ENCODE data around the gene MAPK1. TPM values are rescaled to one million over a fixed set of nuclear protein-coding genes. Genes with fewer than 3 reads are reported as not detected.
"Not testable (repeated sequence)": the region's sequence is repeated elsewhere in the genome, so short reads cannot be mapped to it uniquely, and the experiment has no call there.

Gene MAPK1
- total RNA-seq, 2 experiments from 2014 or later, result 39.4 to 44.0 TPM

GRCh38 chr22:21803811-21804249 lies 63.6 kb downstream of the MAPK1 start:
- ATAC-seq (ENCODE audit: poor library complexity), result no peak
- H3K4me3 Mint-ChIP-seq, result no peak overlapping the region
- H3K27me3 ChIP-seq (ENCODE audit: control insufficient read depth in 1 of 2, insufficient read depth in 2 of 2, low read length in 2 of 2), result no peaks in the 10 kb centered on the region
- no peaks in the 10 kb centered on the region for H3K9me3 ChIP-seq (ENCODE audit: control insufficient read depth in 1 of 2, insufficient read depth in 1 of 2, low read length in 2 of 2)
- no peak overlapping the region for H3K27ac ChIP-seq (ENCODE audit: low read depth in 1 of 2, low read length in 2 of 2)
- H3K4me1 Mint-ChIP-seq (ENCODE audit: low read depth), result peaks cover 12% of the 10 kb centered on the region
- intact Hi-C loops (cut with DNase I, micrococcal nuclease), result no loop called here
- H3K27ac Mint-ChIP-seq, result no peak overlapping the region
- no peaks in the 10 kb centered on the region for H3K27me3 Mint-ChIP-seq
- CTCF ChIA-PET, result interaction anchor here (0.7 kb wide), 1 partner anchor 9 kb away, joined by 4 read pairs; no protein-coding TSS in a partner anchor
- POLR2A ChIA-PET, result no interaction called here
- no peak overlapping the region for H3K4me3 ChIP-seq (ENCODE audit: low read length)
- DNase-seq, result no peak
- H3K36me3 Mint-ChIP-seq (ENCODE audit: low read depth), result peaks cover 83% of the 10 kb centered on the region
- no peaks in the 10 kb centered on the region for H3K9me3 Mint-ChIP-seq
- TF ChIP-seq, protein P1, sequence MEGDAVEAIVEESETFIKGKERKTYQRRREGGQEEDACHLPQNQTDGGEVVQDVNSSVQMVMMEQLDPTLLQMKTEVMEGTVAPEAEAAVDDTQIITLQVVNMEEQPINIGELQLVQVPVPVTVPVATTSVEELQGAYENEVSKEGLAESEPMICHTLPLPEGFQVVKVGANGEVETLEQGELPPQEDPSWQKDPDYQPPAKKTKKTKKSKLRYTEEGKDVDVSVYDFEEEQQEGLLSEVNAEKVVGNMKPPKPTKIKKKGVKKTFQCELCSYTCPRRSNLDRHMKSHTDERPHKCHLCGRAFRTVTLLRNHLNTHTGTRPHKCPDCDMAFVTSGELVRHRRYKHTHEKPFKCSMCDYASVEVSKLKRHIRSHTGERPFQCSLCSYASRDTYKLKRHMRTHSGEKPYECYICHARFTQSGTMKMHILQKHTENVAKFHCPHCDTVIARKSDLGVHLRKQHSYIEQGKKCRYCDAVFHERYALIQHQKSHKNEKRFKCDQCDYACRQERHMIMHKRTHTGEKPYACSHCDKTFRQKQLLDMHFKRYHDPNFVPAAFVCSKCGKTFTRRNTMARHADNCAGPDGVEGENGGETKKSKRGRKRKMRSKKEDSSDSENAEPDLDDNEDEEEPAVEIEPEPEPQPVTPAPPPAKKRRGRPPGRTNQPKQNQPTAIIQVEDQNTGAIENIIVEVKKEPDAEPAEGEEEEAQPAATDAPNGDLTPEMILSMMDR (IDR thresholded peaks at IDR 0.05), result no peak
- H3K36me3 ChIP-seq (ENCODE audit: insufficient read depth, low read length), result peaks cover 83% of the 10 kb centered on the region
- H3K4me1 ChIP-seq (ENCODE audit: insufficient read depth, low read length), result peaks cover 2% of the 10 kb centered on the region

DNA sequence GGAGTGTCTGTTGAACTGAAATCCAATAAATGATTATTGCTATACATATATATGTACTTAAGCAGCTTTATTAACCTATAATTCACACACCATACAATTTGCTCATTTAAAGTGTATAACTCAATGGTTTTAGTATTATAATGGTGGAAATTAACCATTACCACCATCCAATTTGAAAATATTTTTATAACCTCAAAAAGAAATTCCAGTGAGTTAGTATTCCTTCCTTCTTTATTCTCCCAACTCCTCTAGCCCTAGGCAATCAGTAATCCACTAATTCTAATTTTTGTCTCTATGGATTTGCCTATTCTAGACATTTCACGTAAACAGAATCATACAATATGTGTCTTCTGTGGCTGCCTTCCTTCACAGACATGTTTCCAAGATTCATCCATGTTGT lies 64.8 kb downstream of the MAPK1 start:
- H3K27ac Mint-ChIP-seq, result no peak overlapping the region

GRCh38 chr22:21802056-21802455 lies 65.4 kb downstream of the MAPK1 start:
- no peaks in the 10 kb centered on the region for H3K27me3 Mint-ChIP-seq
- H3K36me3 ChIP-seq (ENCODE audit: insufficient read depth, low read length), result peaks cover 95% of the 10 kb centered on the region
- H3K27me3 ChIP-seq (ENCODE audit: control insufficient read depth in 1 of 2, insufficient read depth in 2 of 2, low read length in 2 of 2), result no peaks in the 10 kb centered on the region
- intact Hi-C loops (cut with DNase I, micrococcal nuclease), result no loop called here
- DNase-seq, result no peak
- H3K9me3 ChIP-seq (ENCODE audit: control insufficient read depth in 1 of 2, insufficient read depth in 1 of 2, low read length in 2 of 2), result no peaks in the 10 kb centered on the region
- no peak overlapping the region for H3K4me3 Mint-ChIP-seq
- ChIA-PET POLR2A (interaction anchor here (1.0 kb wide), 1 partner anchor 16 kb away, joined by 3 read pairs; no protein-coding TSS in a partner anchor), CTCF (interaction anchor here (0.7 kb wide), 1 partner anchor 17 kb away, joined by 3 read pairs; no protein-coding TSS in a partner anchor)
- H3K27ac ChIP-seq (ENCODE audit: low read depth in 1 of 2, low read length in 2 of 2), result no peak overlapping the region
- no peaks in the 10 kb centered on the region for H3K9me3 Mint-ChIP-seq
- no peak for ATAC-seq (ENCODE audit: poor library complexity)
- H3K27ac Mint-ChIP-seq, result no peak overlapping the region
- H3K36me3 Mint-ChIP-seq (ENCODE audit: low read depth), result peaks cover 86% of the 10 kb centered on the region
- no peak overlapping the region for H3K4me3 ChIP-seq (ENCODE audit: low read length)
- TF ChIP-seq, protein P1 (IDR thresholded peaks at IDR 0.05), result no peak
- no peaks in the 10 kb centered on the region for H3K4me1 ChIP-seq (ENCODE audit: insufficient read depth, low read length)
- no peaks in the 10 kb centered on the region for H3K4me1 Mint-ChIP-seq (ENCODE audit: low read depth)

More for the DNA sequence above, 64.8 kb downstream of the MAPK1 start:
- Histone ChIP-seq H3K9me3 (ENCODE audit: control insufficient read depth in 1 of 2, insufficient read depth in 1 of 2, low read length in 2 of 2) (no peaks in the 10 kb centered on the region), H3K27me3 (ENCODE audit: control insufficient read depth in 1 of 2, insufficient read depth in 2 of 2, low read length in 2 of 2) (no peaks in the 10 kb centered on the region), H3K4me3 (ENCODE audit: low read length) (no peak overlapping the region), H3K27ac (ENCODE audit: low read depth in 1 of 2, low read length in 2 of 2) (no peak overlapping the region), H3K4me1 (ENCODE audit: insufficient read depth, low read length) (no peaks in the 10 kb centered on the region), H3K36me3 (ENCODE audit: insufficient read depth, low read length) (peaks cover 94% of the 10 kb centered on the region)
- Mint-ChIP-seq H3K36me3 (ENCODE audit: low read depth) (peaks cover 86% of the 10 kb centered on the region), H3K9me3 (no peaks in the 10 kb centered on the region), H3K27me3 (no peaks in the 10 kb centered on the region), H3K4me1 (ENCODE audit: low read depth) (peaks cover 5% of the 10 kb centered on the region), H3K4me3 (no peak overlapping the region)
- TF ChIP-seq, protein P1 (IDR thresholded peaks at IDR 0.05), result no peak
- ChIA-PET POLR2A (interaction anchor here (1.0 kb wide), 1 partner anchor 16 kb away, joined by 3 read pairs; no protein-coding TSS in a partner anchor), CTCF (no interaction called here)
- ATAC-seq (ENCODE audit: poor library complexity), result no peak
- intact Hi-C loops (cut with DNase I, micrococcal nuclease), result no loop called here
- DNase-seq, result no peak

DNA sequence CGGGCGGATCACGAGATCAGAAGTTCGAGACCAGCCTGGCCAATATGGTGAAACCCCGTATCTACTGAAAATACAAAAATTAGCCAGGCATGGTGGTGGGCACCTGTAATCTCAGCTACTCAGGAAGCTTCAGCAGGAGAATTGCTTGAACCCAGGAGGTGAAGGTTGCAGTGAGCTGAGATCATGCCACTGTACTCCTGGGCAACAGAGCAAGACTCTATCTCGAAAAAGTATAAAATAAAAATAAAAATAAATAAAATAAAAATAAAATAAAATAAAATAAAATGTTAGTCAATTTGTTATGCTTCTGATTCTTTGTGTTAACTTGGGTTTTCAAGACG lies 66.2 kb downstream of the MAPK1 start:
- H3K4me3 Mint-ChIP-seq; H3K27me3 Mint-ChIP-seq; CTCF ChIA-PET; H3K27me3 ChIP-seq (ENCODE audit: control insufficient read depth in 1 of 2, insufficient read depth in 2 of 2, low read length in 2 of 2); H3K4me1 Mint-ChIP-seq (ENCODE audit: low read depth); H3K27ac Mint-ChIP-seq; H3K9me3 ChIP-seq (ENCODE audit: control insufficient read depth in 1 of 2, insufficient read depth in 1 of 2, low read length in 2 of 2); DNase-seq; H3K9me3 Mint-ChIP-seq; POLR2A ChIA-PET; H3K27ac ChIP-seq (ENCODE audit: low read depth in 1 of 2, low read length in 2 of 2); intact Hi-C loops (cut with DNase I, micrococcal nuclease); H3K4me1 ChIP-seq (ENCODE audit: insufficient read depth, low read length); ATAC-seq (ENCODE audit: poor library complexity); H3K4me3 ChIP-seq (ENCODE audit: low read length): not testable (repeated sequence)
- H3K36me3 ChIP-seq (ENCODE audit: insufficient read depth, low read length), result peaks cover 93% of the 10 kb centered on the region
- peaks cover 86% of the 10 kb centered on the region for H3K36me3 Mint-ChIP-seq (ENCODE audit: low read depth)
